ENCODE measurements around the gene CRTC1. TPM values are rescaled to one million over a fixed set of nuclear protein-coding genes. Genes with fewer than 3 reads are reported as not detected.

The CRTC1 gene
- total RNA-seq, 1 experiment from 2014 or later = 19.0 TPM

DNA sequence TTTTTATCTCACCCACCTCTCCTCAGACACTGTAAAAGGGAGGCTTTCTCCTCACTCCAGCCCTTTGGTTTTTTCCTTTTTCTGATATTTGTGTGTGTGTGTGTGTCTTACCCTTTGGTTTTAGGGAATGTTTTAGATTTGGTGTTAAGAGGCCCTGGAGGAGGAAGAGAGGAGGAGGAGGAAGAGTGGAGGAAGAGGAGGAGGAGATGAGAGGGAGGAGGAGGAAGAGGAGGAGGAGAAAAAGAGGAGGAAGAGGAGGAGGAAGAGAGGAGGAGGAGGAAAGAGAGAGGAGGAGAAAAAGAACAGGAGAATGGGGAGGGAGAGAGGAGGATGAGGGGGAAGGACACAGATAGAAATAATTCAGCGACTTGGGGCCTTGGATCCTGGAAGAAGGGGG is 36.1 kb upstream of the CRTC1 start:
- H2BK5ac ChIP-seq (ENCODE audit: insufficient read length, low read length) = no peak overlapping the region
- no peak overlapping the region for H2BK12ac ChIP-seq (ENCODE audit: insufficient read length, low read depth, low read length)
- no peaks in the 10 kb centered on the region for H3K27me3 ChIP-seq (ENCODE audit: insufficient read depth, low read length)
- DNase-seq = no peak
- no peak overlapping the region for H2BK15ac ChIP-seq (ENCODE audit: low read depth, low read length)
- no peak overlapping the region for H4K5ac ChIP-seq (ENCODE audit: insufficient read length, low read depth, low read length)
- H2AK5ac ChIP-seq (ENCODE audit: insufficient read length, low read length) = no peak overlapping the region
- WGBS (ENCODE audit: extremely low coverage, insufficient read length, low lambda C conversion rate) = no CpG with 5 or more reads among the region's 1 CpG
- H3K23me2 ChIP-seq (ENCODE audit: insufficient read length, low read depth, low read length, poor library complexity, severe bottlenecking) = no peaks in the 10 kb centered on the region
- no peak overlapping the region for H2AFZ ChIP-seq (ENCODE audit: low read length)
- H3K4me1 ChIP-seq (ENCODE audit: insufficient read depth, low read length) = no peaks in the 10 kb centered on the region; the same call in 1 of the 2 replicates
- peaks cover 0 to 2% (median 2%) of the 10 kb centered on the region in 3 experiments; a peak in 1 of 7 replicates for H3K36me3 Mint-ChIP-seq (ENCODE audit: insufficient read depth in 1 of 3, low read depth in 3 of 3)
- H3K27me3 Mint-ChIP-seq (ENCODE audit: low read depth) = peaks cover 2% of the 10 kb centered on the region
- no peaks in the 10 kb centered on the region for H3K9me3 ChIP-seq (ENCODE audit: control insufficient read depth, low read depth, low read length)
- no peak overlapping the region for H3K18ac ChIP-seq (ENCODE audit: insufficient read length, low read depth, low read length)
- no peak overlapping the region for H3K4me2 ChIP-seq (ENCODE audit: insufficient read depth, insufficient read length, low read length)
- no peak overlapping the region for H2BK20ac ChIP-seq (ENCODE audit: low read depth, low read length, poor library complexity, severe bottlenecking)
- no peak overlapping the region for H3K27ac ChIP-seq (ENCODE audit: insufficient read length, low read depth, low read length)
- H3K9ac ChIP-seq (ENCODE audit: extremely low read depth, insufficient read length, low read length) = no peak overlapping the region
- H3K23ac ChIP-seq (ENCODE audit: insufficient read length, low read depth, low read length) = no peak overlapping the region
- no peaks in the 10 kb centered on the region for H3K79me2 ChIP-seq (ENCODE audit: insufficient read depth, low read length)
- no peak overlapping the region for H3K14ac ChIP-seq (ENCODE audit: insufficient read depth, low read length)
- H3K9me3 Mint-ChIP-seq = no peaks in the 10 kb centered on the region
- no peak for TF ChIP-seq CTCF (conservative IDR thresholded peaks at IDR 0.05)
- H3K79me1 ChIP-seq (ENCODE audit: insufficient read depth, low read depth, low read length, poor library complexity, severe bottlenecking) = no peaks in the 10 kb centered on the region
- no peak overlapping the region for H3K4ac ChIP-seq (ENCODE audit: low read depth, low read length)
- H3K4me3 Mint-ChIP-seq = no peak overlapping the region
- H3K27ac Mint-ChIP-seq = no peak overlapping the region
- no peak overlapping the region for H3K56ac ChIP-seq (ENCODE audit: insufficient read length, low read depth, low read length)
- no peak overlapping the region for H3T11ph ChIP-seq (ENCODE audit: low read length)
- H4K20me1 ChIP-seq (ENCODE audit: control insufficient read depth, insufficient read depth, insufficient read length) = no peaks in the 10 kb centered on the region
- H4K91ac ChIP-seq (ENCODE audit: insufficient read length, low read depth, low read length) = no peak overlapping the region
- H4K8ac ChIP-seq (replicated peaks; ENCODE audit: insufficient read length, low read depth, low read length) = no peak overlapping the region
- H3K4me1 Mint-ChIP-seq = peaks cover 39 to 54% of the 10 kb centered on the region in 2 experiments
- no peak overlapping the region for H2BK120ac ChIP-seq (ENCODE audit: low read depth, low read length, poor library complexity, severe bottlenecking)

Data from H9 (cell line).